Keratinocyte (primary cell): ENCODE results near the gene HS6ST3. TPM values are rescaled to one million over a fixed set of nuclear protein-coding genes. Genes with fewer than 3 reads are reported as not detected.

Source experiments
- DNase-seq: peaks from one replicate; pipeline ENCODE4 v3.0.0-alpha.2; 2011; ENCODE audit warnings: low read depth, missing footprints, low spot score
- FAIRE-seq: peaks from 2 replicates; lab custom pipeline; 2011; peaks lifted over from hg19 to GRCh38; lab: Jason Lieb, UNC
- H2AFZ ChIP-seq: 2 replicates; pipeline ENCODE4 v1.6.0; 2012; ENCODE audit warnings: low read length, control low read depth, inconsistent platforms; ENCODE audit not compliant: control insufficient read depth
- H3K27ac ChIP-seq: 2 replicates; pipeline ENCODE4 v1.5.1; 2011; ENCODE audit warnings: low read length; ENCODE audit not compliant: control insufficient read depth, insufficient read depth
- H3K27me3 ChIP-seq: 3 replicates; pipeline ENCODE4 v1.6.0; 2011; ENCODE audit warnings: low read length; ENCODE audit not compliant: control insufficient read depth, insufficient read depth; ENCODE audit errors: extremely low read depth
- H3K36me3 ChIP-seq, 2 experiments: 2 replicates in 1 of 2; 3 replicates in 1 of 2; pipeline ENCODE4 v1.5.1; 2011; ENCODE audit warnings: low read length in 2 of 2, mild to moderate bottlenecking in 1 of 2; ENCODE audit not compliant: control insufficient read depth in 2 of 2, insufficient read depth in 2 of 2; ENCODE audit errors: extremely low read depth in 1 of 2
- H3K4me1 ChIP-seq: 3 replicates; pipeline ENCODE4 v1.5.1; 2011; ENCODE audit warnings: low read length; ENCODE audit not compliant: control insufficient read depth, insufficient read depth; ENCODE audit errors: extremely low read depth
- H3K4me2 ChIP-seq: 3 replicates; pipeline ENCODE4 v1.6.0; 2011; ENCODE audit warnings: low read depth, low read length; ENCODE audit not compliant: control insufficient read depth, insufficient read depth; ENCODE audit errors: extremely low read depth
- H3K4me3 ChIP-seq, 3 experiments: fragments of 200-600 bp in 1 of 3; sonication (generic) in 1 of 3; 2 replicates in 2 of 3; 3 replicates in 1 of 3; pipeline ENCODE4 v1.5.1; 2011 to 2016; ENCODE audit warnings: low read length in 3 of 3, mild to moderate bottlenecking in 3 of 3, control low read depth in 2 of 3, inconsistent platforms in 1 of 3, low read depth in 1 of 3, mixed read lengths in 1 of 3, mixed run types in 1 of 3, moderate library complexity in 1 of 3; ENCODE audit not compliant: control insufficient read depth in 2 of 3, insufficient read depth in 2 of 3; ENCODE audit errors: extremely low read depth in 1 of 3
- H3K79me2 ChIP-seq: 2 replicates; pipeline ENCODE4 v1.6.0; 2012; ENCODE audit warnings: low read length; ENCODE audit not compliant: control insufficient read depth, insufficient read depth
- H3K9ac ChIP-seq: 3 replicates; pipeline ENCODE4 v1.6.0; 2011; ENCODE audit warnings: low read length; ENCODE audit not compliant: control insufficient read depth, insufficient read depth; ENCODE audit errors: extremely low read depth
- H3K9me1 ChIP-seq: 3 replicates; pipeline ENCODE4 v1.6.0; 2011; ENCODE audit warnings: low read length; ENCODE audit not compliant: control insufficient read depth, insufficient read depth; ENCODE audit errors: extremely low read depth
- H3K9me3 ChIP-seq: 2 replicates; pipeline ENCODE4 v1.5.1; 2012; ENCODE audit warnings: low read depth, low read length; ENCODE audit not compliant: control insufficient read depth
- H4K20me1 ChIP-seq: 3 replicates; pipeline ENCODE4 v1.6.0; 2011; ENCODE audit warnings: low read length; ENCODE audit not compliant: control insufficient read depth, insufficient read depth; ENCODE audit errors: extremely low read depth
- CTCF ChIP-seq, 3 experiments: IDR thresholded peaks in 1 of 3; conservative IDR thresholded peaks in 1 of 3; optimal IDR thresholded peaks in 1 of 3; 2 replicates in 2 of 3; 3 replicates in 1 of 3; pipeline versions ENCODE3 to v1.5.1; 2011; ENCODE audit warnings: low read length in 3 of 3, mild to moderate bottlenecking in 3 of 3, moderate library complexity in 2 of 3, control low read depth in 1 of 3, inconsistent platforms in 1 of 3; ENCODE audit not compliant: insufficient read depth in 2 of 3; ENCODE audit errors: extremely low read depth in 1 of 3
- EZH2 ChIP-seq: IDR thresholded peaks from one replicate; pipeline ENCODE4 v1.6.1; 2012; ENCODE audit warnings: inconsistent platforms, mild to moderate bottlenecking, low read length, moderate library complexity
- dilution Hi-C: fragments of 300-500 bp; cut with MboI; formaldehyde crosslinking; loops from one replicate; pipeline ENCODE4 v1.7.0; 2020; ENCODE audit warnings: low sequenced_read_pairs; ENCODE audit not compliant: extremely low pct_ligation_motif_present
- polyA plus RNA-seq, 5 experiments: library from polyadenylated mRNA; depleted of rRNA in 3 of 5; stranded (reverse) in 3 of 5; stranded (forward) in 1 of 5; unstranded in 1 of 5; fragments of >200 nt; gene quantifications; 1 replicate in 1 of 5; 2 replicates in 3 of 5; 3 replicates in 1 of 5; pipeline versions ENCODE4 v1.2.1 to v1.2.3, GENCODE V29; 2011 to 2012; ENCODE audit warnings: missing spikeins in 2 of 5, low read depth in 1 of 5, low replicate concordance in 1 of 5

HS6ST3 gene
- polyA plus RNA-seq, 1 donor (not counting 4 experiments of a cell fraction or from before 2014, with no cell fraction given): 0.03 TPM

- H3K4me3 ChIP-seq: no peak overlapping the region
- dilution Hi-C loops: no loop called here
- FAIRE-seq: no peak
- H3K27me3 ChIP-seq: no peaks in the 10 kb centered on the region
- no peaks in the 10 kb centered on the region for H3K79me2 ChIP-seq
- no peaks in the 10 kb centered on the region for H3K36me3 ChIP-seq
- no peak overlapping the region for H3K4me2 ChIP-seq
- DNase-seq: no peak
- H3K9me1 ChIP-seq: no peaks in the 10 kb centered on the region
- H3K9me3 ChIP-seq: no peaks in the 10 kb centered on the region
- H2AFZ ChIP-seq: no peak overlapping the region
- no peaks in the 10 kb centered on the region for H3K4me1 ChIP-seq
- no peak overlapping the region for H3K9ac ChIP-seq
- no peak overlapping the region for H3K27ac ChIP-seq
- TF ChIP-seq EZH2 (no peak), CTCF (optimal IDR thresholded peaks at IDR 0.05 in 1 of 3, IDR thresholded peaks at IDR 0.05 in 1 of 3, conservative IDR thresholded peaks at IDR 0.05 in 1 of 3; ENCODE audit: extremely low read depth in 1 of 3, insufficient read depth in 2 of 3, low read length in 3 of 3) (no peak)
- H4K20me1 ChIP-seq: no peaks in the 10 kb centered on the region
Measured at GRCh38 chr13:96454466-96454865, 364.6 kb downstream of the HS6ST3 start.

- H3K27ac ChIP-seq: no peak overlapping the region
- no peak overlapping the region for H3K4me3 ChIP-seq
- no peak overlapping the region for H2AFZ ChIP-seq
- H3K79me2 ChIP-seq: no peaks in the 10 kb centered on the region
- no peaks in the 10 kb centered on the region for H3K27me3 ChIP-seq
- TF ChIP-seq CTCF (optimal IDR thresholded peaks at IDR 0.05 in 1 of 3, IDR thresholded peaks at IDR 0.05 in 1 of 3, conservative IDR thresholded peaks at IDR 0.05 in 1 of 3; ENCODE audit: extremely low read depth in 1 of 3, insufficient read depth in 2 of 3, low read length in 3 of 3) (no peak), EZH2 (no peak)
- H3K9me3 ChIP-seq: no peaks in the 10 kb centered on the region
- no peaks in the 10 kb centered on the region for H3K36me3 ChIP-seq
- no peaks in the 10 kb centered on the region for H3K4me1 ChIP-seq
- no peaks in the 10 kb centered on the region for H3K9me1 ChIP-seq
- no peaks in the 10 kb centered on the region for H4K20me1 ChIP-seq
- FAIRE-seq (no peak), DNase-seq (no peak)
- H3K4me2 ChIP-seq: no peak overlapping the region
- no peak overlapping the region for H3K9ac ChIP-seq
- dilution Hi-C loops: no loop called here
Measured at GRCh38 chr13:96460609-96461008, 370.7 kb downstream of the HS6ST3 start.
